MM.1S (cell line): ENCODE data around the gene MEGF11.

Experiments
- EZH2 ChIP-seq: fragments of 300-600 bp; sonication (generic); optimal IDR thresholded peaks from 2 replicates; pipeline ENCODE3; 2017; ENCODE audit warnings: low read depth, mild to moderate bottlenecking, antibody characterized with exemption, low read length, mixed read lengths
- EZH2phosphoT487 ChIP-seq: fragments of 300-600 bp; sonication (generic); IDR thresholded peaks from 2 replicates; pipeline ENCODE4 v1.6.1; 2018; ENCODE audit warnings: antibody characterized with exemption, low read length
- TF ChIP-seq, protein P1 (sequence below): fragments of 300-600 bp; sonication (generic); IDR thresholded peaks from 2 replicates; pipeline ENCODE4 v1.5.1; 2016; ENCODE audit warnings: antibody characterized with exemption, low read length, mixed read lengths

DNA sequence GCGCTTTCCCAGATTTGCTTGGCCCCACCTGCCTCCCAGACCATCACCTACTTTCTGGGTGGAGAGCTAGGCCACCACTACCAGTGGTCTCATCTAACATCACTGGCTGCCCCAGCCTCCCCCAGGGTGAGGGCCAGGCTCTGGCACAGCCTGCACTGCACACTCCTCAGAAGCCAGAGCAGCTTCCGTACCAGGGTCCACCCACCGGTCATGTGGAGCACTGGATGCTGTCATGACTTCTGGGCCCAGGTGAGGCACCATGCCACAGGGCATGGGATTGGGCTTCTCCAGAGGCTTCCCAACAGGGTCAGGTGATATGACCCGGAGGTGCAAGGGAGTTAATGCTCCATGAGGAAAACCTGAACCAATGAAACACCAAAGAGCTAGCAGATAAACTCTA is 14.0 kb downstream of the MEGF11 start:
- TF ChIP-seq, protein P1, sequence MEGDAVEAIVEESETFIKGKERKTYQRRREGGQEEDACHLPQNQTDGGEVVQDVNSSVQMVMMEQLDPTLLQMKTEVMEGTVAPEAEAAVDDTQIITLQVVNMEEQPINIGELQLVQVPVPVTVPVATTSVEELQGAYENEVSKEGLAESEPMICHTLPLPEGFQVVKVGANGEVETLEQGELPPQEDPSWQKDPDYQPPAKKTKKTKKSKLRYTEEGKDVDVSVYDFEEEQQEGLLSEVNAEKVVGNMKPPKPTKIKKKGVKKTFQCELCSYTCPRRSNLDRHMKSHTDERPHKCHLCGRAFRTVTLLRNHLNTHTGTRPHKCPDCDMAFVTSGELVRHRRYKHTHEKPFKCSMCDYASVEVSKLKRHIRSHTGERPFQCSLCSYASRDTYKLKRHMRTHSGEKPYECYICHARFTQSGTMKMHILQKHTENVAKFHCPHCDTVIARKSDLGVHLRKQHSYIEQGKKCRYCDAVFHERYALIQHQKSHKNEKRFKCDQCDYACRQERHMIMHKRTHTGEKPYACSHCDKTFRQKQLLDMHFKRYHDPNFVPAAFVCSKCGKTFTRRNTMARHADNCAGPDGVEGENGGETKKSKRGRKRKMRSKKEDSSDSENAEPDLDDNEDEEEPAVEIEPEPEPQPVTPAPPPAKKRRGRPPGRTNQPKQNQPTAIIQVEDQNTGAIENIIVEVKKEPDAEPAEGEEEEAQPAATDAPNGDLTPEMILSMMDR, result no peak
- TF ChIP-seq EZH2phosphoT487 (no peak), EZH2 (no peak)
